CD14-positive monocyte (primary cell): ENCODE results near the gene COL13A1. TPM values are rescaled to one million over a fixed set of nuclear protein-coding genes. Genes with fewer than 3 reads are reported as not detected.

Source experiments
- DNase-seq, 3 donors: peaks; one replicate each; pipeline ENCODE4 v3.0.0-alpha.2; 2011 to 2022
- H2AFZ ChIP-seq: 2 replicates; pipeline ENCODE4 v1.6.0; 2012; ENCODE audit warnings: mild to moderate bottlenecking, low read depth, low read length, inconsistent platforms; ENCODE audit not compliant: insufficient read depth, poor library complexity, severe bottlenecking
- H3K27ac ChIP-seq, 2 donors: 1 replicate in 1 of 2; 2 replicates in 1 of 2; pipeline ENCODE4 v1.5.1; 2012 to 2013; ENCODE audit warnings: low read length in 2 of 2, control low read depth in 1 of 2, inconsistent platforms in 1 of 2, low read depth in 1 of 2, mild to moderate bottlenecking in 1 of 2
- H3K27me3 ChIP-seq, 2 donors: one replicate each; pipeline versions ENCODE4 v1.6.0 to v1.6.1; 2011 to 2013; ENCODE audit warnings: low read length in 2 of 2; ENCODE audit not compliant: control insufficient read depth in 2 of 2, insufficient read depth in 2 of 2
- H3K36me3 ChIP-seq, 2 donors: replicated peaks in 1 of 2; 1 replicate in 1 of 2; 2 replicates in 1 of 2; pipeline versions ENCODE4 v1.5.1 to v1.6.1; 2012 to 2013; ENCODE audit warnings: low read length in 2 of 2, control low read depth in 1 of 2, inconsistent platforms in 1 of 2, mild to moderate bottlenecking in 1 of 2; ENCODE audit not compliant: insufficient read depth in 2 of 2, control insufficient read depth in 1 of 2
- H3K4me1 ChIP-seq, 2 donors: 1 replicate in 1 of 2; 2 replicates in 1 of 2; pipeline versions ENCODE4 v1.5.1 to v1.6.1; 2012 to 2013; ENCODE audit warnings: low read length in 2 of 2, control low read depth in 1 of 2, inconsistent platforms in 1 of 2, mild to moderate bottlenecking in 1 of 2, moderate library complexity in 1 of 2; ENCODE audit not compliant: insufficient read depth in 2 of 2, control insufficient read depth in 1 of 2
- H3K4me2 ChIP-seq: replicated peaks from 2 replicates; pipeline ENCODE3; 2012; ENCODE audit warnings: low read length, moderate library complexity, mild to moderate bottlenecking; ENCODE audit not compliant: poor library complexity, severe bottlenecking; ENCODE audit errors: extremely low read depth
- H3K4me3 ChIP-seq, 3 experiments: fragments of 200-600 bp in 1 of 3; sonication (generic) in 1 of 3; replicated peaks in 1 of 3; 1 replicate in 2 of 3; 2 replicates in 1 of 3; pipeline ENCODE4 v1.5.1; 2011 to 2013; ENCODE audit warnings: low read length in 3 of 3, mild to moderate bottlenecking in 3 of 3, control low read depth in 2 of 3, low read depth in 2 of 3, inconsistent platforms in 1 of 3, moderate library complexity in 1 of 3
- H3K79me2 ChIP-seq: 2 replicates; pipeline ENCODE4 v1.6.0; 2012; ENCODE audit warnings: mild to moderate bottlenecking, control low read depth, inconsistent platforms, low read length, moderate library complexity; ENCODE audit not compliant: insufficient read depth
- H3K9ac ChIP-seq: 2 replicates; pipeline ENCODE4 v1.6.0; 2017; ENCODE audit warnings: low read length, mild to moderate bottlenecking; ENCODE audit not compliant: insufficient read depth, poor library complexity, severe bottlenecking
- H3K9me3 ChIP-seq, 2 donors: replicated peaks in 1 of 2; 1 replicate in 1 of 2; 2 replicates in 1 of 2; pipeline versions ENCODE4 v1.5.1 to v1.6.1; 2012 to 2013; ENCODE audit warnings: low read length in 2 of 2, control low read depth in 1 of 2; ENCODE audit not compliant: control insufficient read depth in 1 of 2, insufficient read depth in 1 of 2
- H4K20me1 ChIP-seq: 2 replicates; pipeline ENCODE4 v1.6.0; 2012; ENCODE audit warnings: mild to moderate bottlenecking, low read length, control low read depth, moderate library complexity; ENCODE audit not compliant: insufficient read depth
- H3K27ac Mint-ChIP-seq, 7 donors: one replicate each; pipeline ENCODE4 v1.8.0; 2020; ENCODE audit warnings: mild to moderate bottlenecking in 7 of 7, mixed read lengths in 7 of 7, moderate library complexity in 6 of 7, inconsistent platforms in 2 of 7
- H3K27me3 Mint-ChIP-seq, 3 donors: one replicate each; pipeline ENCODE4 v1.8.0; 2021 to 2022; ENCODE audit warnings: low read depth in 3 of 3, mild to moderate bottlenecking in 3 of 3, mixed read lengths in 3 of 3, moderate library complexity in 3 of 3, inconsistent platforms in 1 of 3
- H3K36me3 Mint-ChIP-seq, 2 donors: one replicate each; pipeline ENCODE4 v1.8.0; 2020; ENCODE audit warnings: mixed read lengths in 2 of 2, inconsistent platforms in 1 of 2, mild to moderate bottlenecking in 1 of 2
- H3K4me1 Mint-ChIP-seq: one replicate; pipeline ENCODE4 v1.8.0; 2020; ENCODE audit warnings: mild to moderate bottlenecking, mixed read lengths
- H3K4me3 Mint-ChIP-seq, 2 donors: one replicate each; pipeline ENCODE4 v1.8.0; 2020; ENCODE audit warnings: mild to moderate bottlenecking in 2 of 2, mixed read lengths in 2 of 2, moderate library complexity in 1 of 2
- H3K9me3 Mint-ChIP-seq, 7 donors: one replicate each; pipeline ENCODE4 v1.8.0; 2020 to 2022; ENCODE audit warnings: mixed read lengths in 7 of 7, mild to moderate bottlenecking in 6 of 7, moderate library complexity in 6 of 7, inconsistent platforms in 2 of 7
- CTCF ChIP-seq: fragments of 200-600 bp; IDR thresholded peaks from one replicate; pipeline ENCODE4 v1.8.0; 2022; ENCODE audit warnings: antibody characterized with exemption, mild to moderate bottlenecking
- WGBS: methylation state at CpG from one replicate; pipeline ENCODE4 v1.1.5; 2013; ENCODE audit warnings: missing lambda C conversion rate; ENCODE audit not compliant: insufficient coverage; 5-methylcytosine and 5-hydroxymethylcytosine counted together
- intact Hi-C, 2 donors: fragments of 100-400 bp; cut with micrococcal nuclease; formaldehyde crosslinking; loops; one replicate each; pipeline versions ENCODE4 v1.15.0 to v1.15.1; 2023
- polyA plus RNA-seq, 3 donors: library from polyadenylated mRNA; depleted of rRNA in 1 of 3; unstranded in 2 of 3; stranded (reverse) in 1 of 3; fragments of 300-500 nt in 2 of 3; fragments of >200 nt in 1 of 3; fragmentation: Illumina TruSeq in 2 of 3; gene quantifications; 1 replicate in 2 of 3; 2 replicates in 1 of 3; pipeline ENCODE4 v1.2.3, GENCODE V29; 2012 to 2021

The COL13A1 gene
- polyA plus RNA-seq, 3 donors, result not detected

- Histone ChIP-seq H3K79me2 (no peaks in the 10 kb centered on the region), H3K27ac (no peak overlapping the region), H3K27me3 (no peaks in the 10 kb centered on the region), H3K9ac (no peak overlapping the region), H3K4me2 (no peak overlapping the region), H3K9me3 (no peaks in the 10 kb centered on the region), H2AFZ (no peak overlapping the region), H3K4me1 (no peaks in the 10 kb centered on the region), H3K4me3 (no peak overlapping the region), H4K20me1 (no peaks in the 10 kb centered on the region), H3K36me3 (no peaks in the 10 kb centered on the region)
- intact Hi-C loops, result no loop called here
- TF ChIP-seq CTCF, result no peak
- WGBS, result 89% methylated on average over 4 of the region's 4 CpGs
- DNase-seq, result no peak
- peaks cover 0 to 4% (median 0%) of the 10 kb centered on the region in 7 donors for H3K9me3 Mint-ChIP-seq
- no peaks in the 10 kb centered on the region for H3K36me3 Mint-ChIP-seq
- H3K4me3 Mint-ChIP-seq, result no peak overlapping the region
- H3K27me3 Mint-ChIP-seq, result peaks cover 7 to 15% (median 8%) of the 10 kb centered on the region in 3 donors
- H3K27ac Mint-ChIP-seq, result no peak overlapping the region
- peaks cover 5% of the 10 kb centered on the region for H3K4me1 Mint-ChIP-seq
These were observed 33.9 kb upstream of the COL13A1 start for GRCh38 chr10:69767793-69768192.

- Mint-ChIP-seq H3K9me3 (peaks cover 0 to 7% (median 3%) of the 10 kb centered on the region in 7 donors), H3K27me3 (peaks cover 7 to 15% (median 8%) of the 10 kb centered on the region in 3 donors), H3K36me3 (no peaks in the 10 kb centered on the region), H3K27ac (no peak overlapping the region), H3K4me3 (no peak overlapping the region), H3K4me1 (peaks cover 7% of the 10 kb centered on the region)
- Histone ChIP-seq H3K9ac (no peak overlapping the region), H3K9me3 (no peaks in the 10 kb centered on the region), H3K79me2 (no peaks in the 10 kb centered on the region), H4K20me1 (no peaks in the 10 kb centered on the region), H3K4me3 (no peak overlapping the region), H3K27me3 (no peaks in the 10 kb centered on the region), H3K36me3 (no peaks in the 10 kb centered on the region), H3K27ac (no peak overlapping the region), H3K4me1 (no peaks in the 10 kb centered on the region), H3K4me2 (no peak overlapping the region), H2AFZ (no peak overlapping the region)
- WGBS, result 87% methylated on average over 1 of the region's 5 CpGs
- intact Hi-C loops, result no loop called here
- no peak for DNase-seq
- no peak for TF ChIP-seq CTCF
These were observed 33.3 kb upstream of the COL13A1 start for GRCh38 chr10:69768386-69768785.
